GM13977 (cell line): ENCODE measurements around the gene CUEDC2.
A peak's percentile ranks its signal among the peaks of the same experiment; 100 is the strongest.

ENCODE experiments used
- DNase-seq: peaks from one replicate; pipeline ENCODE4 v3.0.0; 2012; ENCODE audit warnings: low spot score
- CTCF ChIP-seq: IDR thresholded peaks from 2 replicates; pipeline ENCODE4 v1.5.1; 2012; ENCODE audit warnings: mild to moderate bottlenecking, control low read depth; ENCODE audit not compliant: insufficient read depth; ENCODE audit errors: extremely low read depth, missing control alignments
- in situ Hi-C: fragments of 300-500 bp; cut with MboI; formaldehyde crosslinking; loops from one replicate; pipeline ENCODE4 v1.12.0; 2022; ENCODE audit warnings: low sequenced_read_pairs, low pct_unique_long_range_greater_than_20kb, mixed read lengths, inconsistent platforms; ENCODE audit not compliant: unreplicated experiment

CUEDC2 gene

GRCh38 chr10:102420714-102421506 lies 11.5 kb downstream of the CUEDC2 start, which contains the start of gene FBXL15:
Gene FBXL15 (plus strand): TSS chr10:102420836. CDS start chr10:102421130, 294 bp downstream.
- TF ChIP-seq CTCF: peak; percentile 18
- DNase-seq: peak; percentile 99
- in situ Hi-C loops: no loop called here

GRCh38 chr10:102420181-102420713 lies 12.1 kb downstream of the CUEDC2 start:
- in situ Hi-C loops: no loop called here
- no peak for DNase-seq
- no peak for TF ChIP-seq CTCF

GRCh38 chr10:102419269-102420180 lies 12.8 kb downstream of the CUEDC2 start:
- no peak for TF ChIP-seq CTCF

GRCh38 chr10:102418622-102419268 lies 13.6 kb downstream of the CUEDC2 start, which contains the start of gene PSD:
Gene PSD (minus strand): TSS chr10:102418785. CDS start chr10:102417038, 1,747 bp downstream.
- in situ Hi-C loops: no loop called here
- TF ChIP-seq CTCF: no peak
- DNase-seq: no peak

More at GRCh38 chr10:102419269-102420180, 12.8 kb downstream of the CUEDC2 start:
- in situ Hi-C loops: no loop called here
- DNase-seq: peak; percentile 89

- in situ Hi-C loops: no loop called here
- TF ChIP-seq CTCF: no peak
- DNase-seq: no peak
Measured at GRCh38 chr10:102416695-102417094, 15.7 kb downstream of the CUEDC2 start.

- in situ Hi-C loops: no loop called here
Measured at GRCh38 chr10:102416283-102416682, 16.1 kb downstream of the CUEDC2 start.

More at GRCh38 chr10:102416283-102416682, 16.1 kb downstream of the CUEDC2 start:
- DNase-seq: no peak
- no peak for TF ChIP-seq CTCF
